CD1c-positive myeloid dendritic cell (primary cell): ENCODE measurements around the gene RNF130.
A peak's percentile ranks its signal among the peaks of the same experiment; 100 is the strongest.

ENCODE experiments used
- DNase-seq: peaks from one replicate; pipeline ENCODE4 v3.0.0-alpha.2; 2016; ENCODE audit errors: extremely low spot score

The RNF130 gene

GRCh38 chr5:179915406-179915935 lies 156.1 kb downstream of the RNF130 start:
- no peak for DNase-seq

GRCh38 chr5:179914032-179914755 lies 157.4 kb downstream of the RNF130 start:
- peak; percentile 92 for DNase-seq

GRCh38 chr5:179913461-179913860 lies 158.1 kb downstream of the RNF130 start:
- no peak for DNase-seq

DNA sequence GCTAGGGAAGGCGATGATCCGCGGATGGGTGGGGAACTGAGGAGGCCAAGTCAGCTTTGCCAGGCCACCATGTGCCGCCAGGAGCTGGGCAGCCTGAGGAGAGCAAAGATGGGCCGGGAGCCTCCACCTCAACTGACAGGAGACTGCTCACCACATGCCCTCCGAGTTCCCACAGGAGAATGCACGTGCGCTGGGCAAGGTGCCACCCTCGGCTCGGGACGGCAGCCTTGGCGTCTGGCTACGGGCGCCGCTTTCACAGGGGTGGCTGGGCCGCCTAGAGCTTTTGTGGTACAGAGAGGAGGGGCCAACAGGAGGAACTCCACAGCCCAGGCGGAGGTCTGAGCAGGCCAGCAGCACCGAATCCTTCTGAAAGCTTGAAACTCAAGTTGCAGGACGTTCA lies 158.6 kb downstream of the RNF130 start:
- no peak for DNase-seq

GRCh38 chr5:179912386-179912785 lies 159.2 kb downstream of the RNF130 start:
- no peak for DNase-seq

GRCh38 chr5:179909224-179909623 lies 162.3 kb downstream of the RNF130 start:
- no peak for DNase-seq

- DNase-seq = no peak
Measured at GRCh38 chr5:179908528-179908927, 163.0 kb downstream of the RNF130 start.

DNA sequence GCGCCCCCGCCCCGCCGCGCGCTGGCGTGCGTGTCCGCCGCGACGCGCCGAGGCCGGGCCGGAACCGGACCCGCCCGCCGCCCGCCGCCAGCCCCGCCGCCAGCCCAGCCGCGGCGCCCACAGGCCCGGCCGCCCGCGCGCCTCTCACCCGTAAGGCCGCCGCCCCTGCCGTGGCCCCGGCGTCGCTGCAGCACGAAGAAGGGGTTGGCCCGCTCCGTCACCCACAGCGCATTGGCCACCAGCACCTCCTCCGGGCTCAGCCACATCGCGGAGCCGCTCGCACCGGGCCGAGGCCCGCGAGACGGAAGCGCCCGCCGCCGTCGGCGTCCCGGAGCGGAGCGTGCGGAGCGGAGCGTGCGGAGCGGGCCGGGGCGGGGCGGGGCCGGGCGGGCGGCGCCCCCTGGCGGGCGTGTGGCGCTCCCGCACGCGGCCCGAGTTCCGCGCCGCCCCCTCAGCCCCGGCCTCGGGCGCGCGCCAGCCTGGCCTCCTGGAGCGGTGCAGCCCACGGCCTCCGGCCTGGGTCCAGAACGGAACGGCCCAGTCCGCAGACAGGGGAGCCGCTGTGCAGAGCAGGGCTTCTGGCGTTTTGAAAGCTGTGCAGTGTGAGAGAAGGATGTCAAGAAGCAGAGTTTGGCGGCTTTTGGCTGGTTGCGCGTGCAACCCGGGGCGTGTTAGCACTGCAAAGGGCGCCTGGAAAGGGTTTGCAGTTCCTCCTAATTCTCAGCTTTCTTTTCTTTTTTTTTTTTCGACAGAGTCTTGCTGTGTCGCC lies 163.8 kb downstream of the RNF130 start, which contains the start of gene TBC1D9B:
TSS of gene TBC1D9B (minus strand) at position 342 of the 769 bp plus-strand sequence. CDS start at position 266, 76 bp downstream.
- peak; percentile 92 for DNase-seq

- no peak for DNase-seq
Measured at GRCh38 chr5:179906795-179907555, 164.6 kb downstream of the RNF130 start.

DNA sequence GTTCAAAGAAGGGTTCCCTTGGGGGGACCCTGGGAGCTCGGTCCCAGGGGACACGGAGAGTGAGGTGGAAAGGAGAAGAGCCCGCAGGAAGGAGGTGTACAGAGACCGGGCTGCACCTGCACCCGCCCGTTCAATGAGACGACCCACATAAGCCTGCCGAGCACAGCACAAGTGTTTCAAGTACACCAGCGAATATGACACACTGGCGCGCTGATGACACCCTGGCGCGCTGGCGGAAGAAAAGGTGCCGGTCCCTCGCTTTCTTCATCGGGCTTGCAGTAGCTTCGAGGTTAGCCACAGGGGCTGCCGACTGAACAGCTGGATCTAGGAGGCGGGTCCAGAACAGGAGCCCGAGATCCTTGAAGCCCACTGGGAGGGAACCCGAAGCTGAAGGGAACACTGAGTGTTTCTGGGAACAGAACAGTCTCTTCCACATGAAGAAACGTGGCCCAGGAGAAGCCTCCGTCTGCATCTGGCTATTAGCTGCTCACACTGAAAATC lies 165.2 kb downstream of the RNF130 start:
- DNase-seq = no peak

DNA sequence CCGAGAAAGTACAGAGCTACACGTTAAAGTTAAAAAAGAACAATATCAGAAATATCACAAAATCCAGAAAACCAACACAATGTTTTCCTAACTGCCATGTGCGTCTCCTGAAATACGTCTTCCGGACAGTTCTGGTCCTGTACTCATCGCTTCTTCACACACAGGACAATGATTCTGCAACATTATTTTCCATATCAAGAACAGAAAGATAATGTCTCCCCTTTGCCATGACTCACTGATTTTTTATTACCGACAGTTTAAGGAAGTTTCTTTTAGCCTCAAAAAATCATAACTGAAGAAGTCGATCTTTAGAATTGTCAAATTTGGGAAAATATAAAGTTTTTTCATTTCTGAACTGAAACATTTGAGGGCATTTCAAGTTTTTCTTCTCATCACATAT lies 166.4 kb downstream of the RNF130 start:
- peak; percentile 10 for DNase-seq
